Activated naive CD4-positive, alpha-beta T cell treated with anti-CD3 and anti-CD28 coated beads, Interleukin-2, amount 10 ng/mL, durations not matched to agents 7 days and 5 days (primary cell): ENCODE data around the gene FBXL7.
"Not testable (repeated sequence)": the region's sequence is repeated elsewhere in the genome, so short reads cannot be mapped to it uniquely, and the experiment has no call there.

Experiments
- CTCF ChIA-PET: fragments of 350-600 bp; sonication (Branson Sonifier 250); formaldehyde crosslinking; loops from one replicate; lab custom pipeline; 2021; ENCODE audit warnings: antibody characterized with exemption; lab: Charles Lee
- DNase-seq: peaks from one replicate; pipeline ENCODE4 v3.0.0-alpha.2; 2020
- H3K27ac Mint-ChIP-seq: one replicate; pipeline ENCODE4 v1.8.0; 2021; ENCODE audit warnings: mild to moderate bottlenecking, moderate library complexity, mixed read lengths
- H3K27me3 Mint-ChIP-seq: one replicate; pipeline ENCODE4 v1.8.0; 2021; ENCODE audit warnings: mild to moderate bottlenecking, mixed read lengths
- H3K36me3 Mint-ChIP-seq: one replicate; pipeline ENCODE4 v1.8.0; 2021; ENCODE audit warnings: mixed read lengths
- H3K4me1 Mint-ChIP-seq: one replicate; pipeline ENCODE4 v1.8.0; 2021; ENCODE audit warnings: mixed read lengths
- H3K4me3 Mint-ChIP-seq: one replicate; pipeline ENCODE4 v1.8.0; 2021; ENCODE audit warnings: mild to moderate bottlenecking, moderate library complexity, mixed read lengths
- H3K9me3 Mint-ChIP-seq: one replicate; pipeline ENCODE4 v1.8.0; 2021; ENCODE audit warnings: mixed read lengths

The FBXL7 gene

GRCh38 chr5:15844253-15844652 is 344.3 kb downstream of the FBXL7 start:
- no peaks in the 10 kb centered on the region for H3K4me1 Mint-ChIP-seq
- no peak for DNase-seq
- H3K36me3 Mint-ChIP-seq, result no peaks in the 10 kb centered on the region
- peaks cover 8% of the 10 kb centered on the region for H3K9me3 Mint-ChIP-seq
- H3K27me3 Mint-ChIP-seq, result no peaks in the 10 kb centered on the region
- H3K4me3 Mint-ChIP-seq, result no peak overlapping the region
- no peak overlapping the region for H3K27ac Mint-ChIP-seq
- CTCF ChIA-PET, result no interaction called here

GRCh38 chr5:15844871-15845270 is 344.9 kb downstream of the FBXL7 start:
- H3K4me3 Mint-ChIP-seq, result no peak overlapping the region
- H3K27ac Mint-ChIP-seq, result no peak overlapping the region

GRCh38 chr5:15850536-15850935 is 350.6 kb downstream of the FBXL7 start:
- H3K9me3 Mint-ChIP-seq, result no peaks in the 10 kb centered on the region
- H3K27ac Mint-ChIP-seq, result no peak overlapping the region
- no peaks in the 10 kb centered on the region for H3K27me3 Mint-ChIP-seq
- H3K4me3 Mint-ChIP-seq, result no peak overlapping the region
- CTCF ChIA-PET, result no interaction called here
- no peak for DNase-seq
- H3K4me1 Mint-ChIP-seq, result no peaks in the 10 kb centered on the region
- H3K36me3 Mint-ChIP-seq, result no peaks in the 10 kb centered on the region

More at GRCh38 chr5:15844871-15845270, 344.9 kb downstream of the FBXL7 start:
- no peak for DNase-seq
- H3K36me3 Mint-ChIP-seq, result no peaks in the 10 kb centered on the region
- no peaks in the 10 kb centered on the region for H3K27me3 Mint-ChIP-seq
- peaks cover 8% of the 10 kb centered on the region for H3K9me3 Mint-ChIP-seq
- CTCF ChIA-PET, result no interaction called here
- no peaks in the 10 kb centered on the region for H3K4me1 Mint-ChIP-seq

- Mint-ChIP-seq H3K9me3 (no peaks in the 10 kb centered on the region), H3K27me3 (no peaks in the 10 kb centered on the region), H3K4me3 (no peak overlapping the region), H3K27ac (no peak overlapping the region), H3K36me3 (no peaks in the 10 kb centered on the region), H3K4me1 (no peaks in the 10 kb centered on the region)
- CTCF ChIA-PET, result no interaction called here
- DNase-seq, result no peak
These were observed 351.0 kb downstream of the FBXL7 start for GRCh38 chr5:15850939-15851341.

GRCh38 chr5:15852217-15852616 is 352.2 kb downstream of the FBXL7 start:
- CTCF ChIA-PET, result no interaction called here
- Mint-ChIP-seq H3K4me1 (no peaks in the 10 kb centered on the region), H3K27ac (no peak overlapping the region), H3K27me3 (no peaks in the 10 kb centered on the region), H3K4me3 (no peak overlapping the region), H3K9me3 (no peaks in the 10 kb centered on the region), H3K36me3 (no peaks in the 10 kb centered on the region)
- DNase-seq, result no peak

GRCh38 chr5:15852949-15853348 is 353.0 kb downstream of the FBXL7 start:
- DNase-seq, result no peak
- Mint-ChIP-seq H3K36me3 (no peaks in the 10 kb centered on the region), H3K27me3 (no peaks in the 10 kb centered on the region), H3K4me1 (no peaks in the 10 kb centered on the region), H3K9me3 (no peaks in the 10 kb centered on the region), H3K4me3 (no peak overlapping the region), H3K27ac (no peak overlapping the region)
- CTCF ChIA-PET, result no interaction called here

- peaks cover 8% of the 10 kb centered on the region for H3K9me3 Mint-ChIP-seq
- DNase-seq, result no peak
- H3K4me1 Mint-ChIP-seq, result no peaks in the 10 kb centered on the region
- no peak overlapping the region for H3K4me3 Mint-ChIP-seq
- H3K27me3 Mint-ChIP-seq, result no peaks in the 10 kb centered on the region
- H3K36me3 Mint-ChIP-seq, result no peaks in the 10 kb centered on the region
- CTCF ChIA-PET, result no interaction called here
- no peak overlapping the region for H3K27ac Mint-ChIP-seq
These were observed 358.3 kb downstream of the FBXL7 start for GRCh38 chr5:15858326-15858725.

GRCh38 chr5:15864536-15865215 is 364.7 kb downstream of the FBXL7 start:
- H3K9me3 Mint-ChIP-seq, result peaks cover 15% of the 10 kb centered on the region
- H3K36me3 Mint-ChIP-seq, result no peaks in the 10 kb centered on the region
- no peak for DNase-seq
- no peak overlapping the region for H3K4me3 Mint-ChIP-seq
- no peaks in the 10 kb centered on the region for H3K27me3 Mint-ChIP-seq
- CTCF ChIA-PET, result no interaction called here
- no peak overlapping the region for H3K27ac Mint-ChIP-seq
- no peaks in the 10 kb centered on the region for H3K4me1 Mint-ChIP-seq

GRCh38 chr5:15872259-15872658 is 372.3 kb downstream of the FBXL7 start:
- DNase-seq, H3K36me3 Mint-ChIP-seq, H3K4me1 Mint-ChIP-seq, CTCF ChIA-PET, H3K27me3 Mint-ChIP-seq, H3K27ac Mint-ChIP-seq, H3K4me3 Mint-ChIP-seq: not testable (repeated sequence)
- peaks cover 28% of the 10 kb centered on the region for H3K9me3 Mint-ChIP-seq

- Mint-ChIP-seq H3K36me3 (no peaks in the 10 kb centered on the region), H3K27me3 (no peaks in the 10 kb centered on the region), H3K9me3 (peaks cover 7% of the 10 kb centered on the region), H3K4me1 (no peaks in the 10 kb centered on the region), H3K4me3 (no peak overlapping the region), H3K27ac (no peak overlapping the region)
- CTCF ChIA-PET, result no interaction called here
- no peak for DNase-seq
These were observed 377.9 kb downstream of the FBXL7 start for GRCh38 chr5:15877914-15878313.

GRCh38 chr5:15880201-15880600 is 380.2 kb downstream of the FBXL7 start:
- CTCF ChIA-PET, result no interaction called here
- Mint-ChIP-seq H3K4me3 (no peak overlapping the region), H3K27ac (no peak overlapping the region), H3K36me3 (no peaks in the 10 kb centered on the region), H3K4me1 (no peaks in the 10 kb centered on the region), H3K9me3 (peaks cover 4% of the 10 kb centered on the region), H3K27me3 (no peaks in the 10 kb centered on the region)
- DNase-seq, result no peak

GRCh38 chr5:15885156-15885555 is 385.2 kb downstream of the FBXL7 start:
- Mint-ChIP-seq H3K27me3 (no peaks in the 10 kb centered on the region), H3K36me3 (no peaks in the 10 kb centered on the region), H3K4me1 (no peaks in the 10 kb centered on the region), H3K27ac (no peak overlapping the region), H3K4me3 (no peak overlapping the region), H3K9me3 (peaks cover 9% of the 10 kb centered on the region)
- CTCF ChIA-PET, result no interaction called here
- DNase-seq, result no peak

- Mint-ChIP-seq H3K4me3 (no peak overlapping the region), H3K9me3 (peaks cover 9% of the 10 kb centered on the region), H3K27ac (no peak overlapping the region), H3K27me3 (no peaks in the 10 kb centered on the region), H3K36me3 (no peaks in the 10 kb centered on the region), H3K4me1 (no peaks in the 10 kb centered on the region)
- CTCF ChIA-PET, result no interaction called here
- DNase-seq, result no peak
These were observed 386.2 kb downstream of the FBXL7 start for GRCh38 chr5:15886156-15886555.

- Mint-ChIP-seq H3K36me3 (no peaks in the 10 kb centered on the region), H3K9me3 (peaks cover 9% of the 10 kb centered on the region), H3K4me1 (no peaks in the 10 kb centered on the region), H3K27me3 (no peaks in the 10 kb centered on the region), H3K27ac (no peak overlapping the region), H3K4me3 (no peak overlapping the region)
- CTCF ChIA-PET, result no interaction called here
- DNase-seq, result no peak
These were observed 387.1 kb downstream of the FBXL7 start for GRCh38 chr5:15887093-15887492.

GRCh38 chr5:15889001-15889400 is 389.0 kb downstream of the FBXL7 start:
- Mint-ChIP-seq H3K27me3 (no peaks in the 10 kb centered on the region), H3K4me1 (no peaks in the 10 kb centered on the region), H3K36me3 (no peaks in the 10 kb centered on the region), H3K9me3 (peaks cover 11% of the 10 kb centered on the region), H3K4me3 (no peak overlapping the region), H3K27ac (no peak overlapping the region)
- no peak for DNase-seq
- CTCF ChIA-PET, result no interaction called here

- Mint-ChIP-seq H3K36me3 (no peaks in the 10 kb centered on the region), H3K27ac (no peak overlapping the region), H3K4me3 (no peak overlapping the region), H3K9me3 (peaks cover 8% of the 10 kb centered on the region), H3K27me3 (no peaks in the 10 kb centered on the region), H3K4me1 (no peaks in the 10 kb centered on the region)
- DNase-seq, result no peak
- CTCF ChIA-PET, result no interaction called here
These were observed 393.9 kb downstream of the FBXL7 start for GRCh38 chr5:15893866-15894265.
